Measurements from ENCODE around the gene ZBTB1.
A peak's percentile ranks its signal among the peaks of the same experiment; 100 is the strongest.

GRCh38 chr14:64478634-64479250 lies 25.8 kb upstream of the ZBTB1 start:
- no peak for TF ChIP-seq POLR2AphosphoS5 (IDR thresholded peaks at IDR 0.05)
- peak in 9 of 11 experiments; percentile 8 to 58 (median 46) for TF ChIP-seq CTCF (IDR thresholded peaks at IDR 0.05 in 8 of 11, conservative IDR thresholded peaks at IDR 0.05 in 3 of 11)
